NOMO-1 treated with DMSO at 0.1 percent for 48 hours (cell line): Measurements from ENCODE around the gene NOL4L.
"Not testable (repeated sequence)": the region's sequence is repeated elsewhere in the genome, so short reads cannot be mapped to it uniquely, and the experiment has no call there.

Experiments
- DNase-seq: peaks from one replicate; lab custom pipeline; 2025; ENCODE audit not compliant: unreplicated experiment; lab: John Stamatoyannopoulos, UW

NOL4L gene

GRCh38 chr20:32435449-32436107 lies 149.6 kb downstream of the NOL4L start:
- no peak for DNase-seq

GRCh38 chr20:32434434-32434833 lies 150.7 kb downstream of the NOL4L start:
- DNase-seq, result no peak

GRCh38 chr20:32433311-32434021 lies 151.7 kb downstream of the NOL4L start:
- DNase-seq, result no peak

GRCh38 chr20:32432277-32432676 lies 152.9 kb downstream of the NOL4L start:
- no peak for DNase-seq

GRCh38 chr20:32431457-32431856 lies 153.7 kb downstream of the NOL4L start:
- no peak for DNase-seq

- DNase-seq, result no peak
These were observed 155.3 kb downstream of the NOL4L start for GRCh38 chr20:32429745-32430360.

- no peak for DNase-seq
These were observed 155.8 kb downstream of the NOL4L start for GRCh38 chr20:32429343-32429742.

GRCh38 chr20:32427996-32428395 lies 157.1 kb downstream of the NOL4L start:
- no peak for DNase-seq

GRCh38 chr20:32421290-32421689 lies 163.8 kb downstream of the NOL4L start:
- no peak for DNase-seq

GRCh38 chr20:32418376-32418775 lies 166.8 kb downstream of the NOL4L start:
- DNase-seq, result no peak

- no peak for DNase-seq
These were observed 168.9 kb downstream of the NOL4L start for GRCh38 chr20:32416206-32416605.

GRCh38 chr20:32415494-32415893 lies 169.6 kb downstream of the NOL4L start:
- no peak for DNase-seq

- peak; percentile 76 for DNase-seq
These were observed 173.0 kb downstream of the NOL4L start for GRCh38 chr20:32411955-32412706.

GRCh38 chr20:32407131-32407750 lies 177.9 kb downstream of the NOL4L start:
- not testable (repeated sequence) for DNase-seq

GRCh38 chr20:32406701-32407100 lies 178.4 kb downstream of the NOL4L start:
- DNase-seq, result no peak

- DNase-seq, result no peak
These were observed 181.1 kb downstream of the NOL4L start for GRCh38 chr20:32404017-32404416.

GRCh38 chr20:32400476-32400875 lies 184.7 kb downstream of the NOL4L start:
- no peak for DNase-seq

- no peak for DNase-seq
These were observed 187.5 kb downstream of the NOL4L start for GRCh38 chr20:32397567-32398084.

- no peak for DNase-seq
These were observed 188.4 kb downstream of the NOL4L start for GRCh38 chr20:32396646-32397160.

GRCh38 chr20:32395066-32395465 lies 190.1 kb downstream of the NOL4L start:
- no peak for DNase-seq
